Stimulated activated CD4-positive, alpha-beta T cell treated with anti-CD3 and anti-CD28 coated beads, Interleukin-15, amount 100 ng/mL, for 48 hours (primary cell): ENCODE data around the gene TSC22D3.
A peak's percentile ranks its signal among the peaks of the same experiment; 100 is the strongest.
"Not testable (repeated sequence)": the region's sequence is repeated elsewhere in the genome, so short reads cannot be mapped to it uniquely, and the experiment has no call there.

Experiments used
- DNase-seq, 2 donors: peaks; one replicate each; pipeline ENCODE4 v3.0.0-alpha.2; 2020; ENCODE audit warnings: low read depth in 2 of 2

TSC22D3 gene

DNA sequence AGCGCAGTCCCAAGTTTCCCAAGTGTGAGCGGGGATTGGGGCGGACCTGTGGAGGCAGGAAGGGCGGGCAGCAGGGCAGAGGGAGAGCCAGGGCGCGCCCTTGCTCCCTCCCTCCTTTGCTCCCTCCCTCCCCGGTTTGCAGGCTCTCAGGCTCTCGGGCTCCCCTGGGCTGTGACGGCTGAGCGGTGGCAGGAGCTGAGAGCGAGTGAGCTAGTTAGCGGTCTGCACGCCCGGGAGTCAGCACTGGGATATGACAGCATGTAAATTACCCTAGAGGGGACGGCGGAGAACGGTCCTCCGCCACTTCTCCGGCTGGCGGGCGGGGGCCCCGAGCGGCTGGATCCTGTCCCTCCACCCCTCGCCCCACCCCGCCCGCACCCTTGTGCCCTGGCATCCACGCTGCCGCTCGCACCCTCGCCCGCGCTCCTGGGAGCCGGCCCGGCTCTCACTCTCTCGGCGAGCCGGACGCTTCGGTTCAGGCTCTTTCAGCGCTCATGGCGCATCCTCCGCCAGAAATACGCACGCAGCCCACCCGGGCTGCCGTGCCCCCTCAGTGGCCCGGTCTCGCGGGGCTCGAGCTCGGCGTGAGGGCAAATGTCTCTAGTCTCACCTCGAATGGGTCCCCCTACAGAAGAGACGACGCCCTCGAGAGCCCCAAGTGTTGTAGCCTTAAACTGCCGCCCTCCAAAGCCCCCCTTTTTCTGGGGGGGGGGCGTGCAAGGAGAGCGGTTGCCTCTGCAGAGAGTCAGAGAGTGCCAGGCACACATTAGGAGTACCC lies at the start of gene TSC22D3:
Gene TSC22D3 (minus strand): TSS at position 54 of the 778 bp plus-strand sequence. CDS start 368 bp downstream, outside the sequence.
- DNase-seq: peak; percentile 30 to 45

DNA sequence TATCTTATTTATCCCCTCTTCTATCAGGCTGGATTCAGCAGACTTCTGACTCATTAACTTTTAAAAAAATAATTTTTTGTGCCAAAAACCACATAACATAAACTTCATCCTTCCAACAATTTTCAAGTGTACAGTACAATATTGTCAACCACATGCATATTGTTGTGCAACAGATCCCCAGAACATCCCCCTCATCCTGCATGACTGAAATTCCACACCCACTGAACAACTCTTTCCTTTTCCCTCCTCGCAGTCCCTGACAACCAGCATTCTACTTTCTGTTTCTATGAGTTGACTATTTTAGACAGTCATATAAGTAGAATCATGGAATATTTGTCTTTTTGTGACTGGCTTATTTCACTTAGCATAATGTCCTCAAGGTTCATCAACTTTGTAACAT lies 47.9 kb upstream of the TSC22D3 start:
- no peak for DNase-seq

DNA sequence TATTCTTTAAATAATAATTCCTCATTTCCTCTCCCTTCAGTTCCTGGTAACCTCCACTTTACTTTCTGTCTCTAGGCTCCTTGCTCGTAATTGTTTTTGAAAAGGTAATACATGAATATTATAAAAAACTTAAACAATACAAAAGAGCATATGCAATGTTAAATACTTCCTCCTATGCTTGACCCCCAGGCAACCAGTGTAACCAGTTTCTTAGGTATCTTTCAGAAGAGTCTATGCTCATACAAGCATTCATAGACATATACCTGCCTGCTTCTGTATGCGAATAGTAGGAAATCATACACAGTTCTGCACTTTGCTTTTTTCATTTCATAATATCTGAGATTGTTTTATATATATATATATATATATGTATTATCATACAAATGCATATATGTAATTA lies 47.5 kb upstream of the TSC22D3 start:
- DNase-seq: no peak

DNA sequence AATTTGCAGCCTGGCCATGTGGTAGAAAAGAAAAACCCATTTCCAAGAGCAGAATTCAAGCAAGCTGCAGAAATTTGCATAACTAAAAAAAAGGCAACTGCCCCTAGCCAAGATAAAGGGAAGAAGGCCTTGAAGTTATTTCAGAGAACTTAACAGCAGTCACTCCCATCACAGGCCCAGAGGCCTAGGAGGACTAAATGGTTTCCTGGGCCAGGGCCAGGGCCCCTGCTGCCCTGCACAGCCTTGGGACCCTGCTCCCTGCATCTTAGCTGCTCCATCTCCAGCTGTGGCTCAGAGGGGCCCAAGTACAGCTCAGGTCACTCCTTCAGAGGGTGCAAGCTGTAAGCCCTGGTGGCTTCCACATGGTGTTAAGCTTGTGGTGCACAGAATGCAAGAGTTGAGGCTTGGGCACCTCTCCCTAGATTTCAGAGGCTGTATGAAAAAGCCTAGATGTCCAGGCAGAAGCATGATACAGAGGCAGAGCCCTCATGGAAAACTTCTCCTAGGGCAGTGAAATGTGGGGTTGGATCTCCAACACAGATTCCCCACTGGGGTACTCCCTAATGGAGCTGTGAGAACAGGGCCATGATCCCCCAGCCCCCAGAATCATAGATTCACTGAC lies 43.4 kb upstream of the TSC22D3 start:
- DNase-seq: no peak

DNA sequence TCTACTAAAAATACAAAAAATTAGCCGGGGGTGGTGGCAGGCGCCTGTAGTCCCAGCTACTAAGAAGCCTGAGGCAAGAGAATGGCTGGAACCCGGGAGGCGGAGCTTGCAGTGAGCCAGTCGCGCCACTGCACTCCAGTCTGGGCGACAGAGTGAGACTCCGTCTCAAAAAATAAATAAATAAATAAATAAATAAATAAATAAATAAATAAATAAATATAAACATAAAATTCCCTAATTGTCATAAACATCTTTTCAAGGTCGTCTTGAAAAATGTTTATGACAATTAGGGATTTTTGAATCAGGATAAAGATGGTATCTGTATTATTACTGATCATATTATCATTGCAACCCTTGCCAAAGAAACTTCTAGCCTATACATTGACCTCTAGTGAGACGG lies 34.5 kb upstream of the TSC22D3 start:
- not testable (repeated sequence) for DNase-seq

DNA sequence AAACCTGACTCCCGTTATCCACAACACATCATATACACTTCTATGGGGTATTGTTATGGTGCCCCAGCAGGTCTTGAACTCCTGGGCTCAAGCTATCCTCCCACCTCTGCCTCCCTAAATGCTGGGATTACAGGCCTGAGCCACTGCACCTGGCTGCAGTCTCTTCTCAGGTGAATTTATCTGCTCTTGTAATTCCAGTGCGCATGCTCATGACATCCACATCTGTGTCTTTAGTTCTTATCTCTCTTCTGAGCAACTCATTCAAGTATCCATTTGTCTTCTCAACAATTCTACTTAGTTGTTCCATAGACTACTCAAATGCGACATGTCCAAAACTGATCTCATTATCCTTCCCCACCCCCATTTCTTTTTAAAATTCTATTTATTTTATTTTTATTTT lies 29.6 kb upstream of the TSC22D3 start:
- DNase-seq: no peak

DNA sequence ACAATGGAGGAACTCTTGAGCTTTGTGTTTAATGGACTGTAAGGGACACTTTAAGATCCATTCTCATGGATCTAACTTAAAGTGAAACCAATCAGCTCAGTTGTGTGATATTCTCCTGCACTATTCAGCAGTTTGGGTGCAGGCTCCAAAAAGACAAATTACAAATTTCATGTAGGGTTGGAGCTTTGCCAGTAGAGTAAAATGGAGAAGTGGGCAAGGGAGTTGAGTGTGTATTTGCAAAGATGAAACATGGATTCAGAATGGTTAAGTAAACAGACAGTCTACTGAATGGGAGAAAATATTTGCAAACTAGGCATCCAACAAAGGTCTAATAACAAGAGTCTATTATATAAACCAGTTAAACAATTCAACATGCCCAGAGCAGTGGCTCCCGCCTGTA lies 28.8 kb upstream of the TSC22D3 start:
- DNase-seq: no peak

DNA sequence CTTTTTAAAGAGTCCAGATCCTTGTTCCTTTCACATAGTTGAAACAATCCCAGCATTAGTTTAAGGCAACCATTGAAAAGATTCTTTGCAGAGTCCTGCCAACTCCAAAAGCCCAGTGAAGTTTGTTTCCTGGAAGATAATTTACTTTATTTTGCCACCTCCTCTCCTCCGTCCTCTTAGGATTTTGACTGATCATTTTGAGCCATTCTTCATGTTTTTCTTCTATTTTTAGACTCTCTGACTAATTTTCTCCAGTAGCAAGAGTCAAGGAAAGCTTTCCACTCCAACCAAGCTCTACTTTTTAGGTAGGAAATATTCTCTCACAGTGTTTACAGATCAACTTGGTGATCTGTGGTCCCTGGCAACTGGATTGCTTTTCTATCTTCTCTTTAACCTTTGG lies 12.2 kb upstream of the TSC22D3 start:
- no peak for DNase-seq

DNA sequence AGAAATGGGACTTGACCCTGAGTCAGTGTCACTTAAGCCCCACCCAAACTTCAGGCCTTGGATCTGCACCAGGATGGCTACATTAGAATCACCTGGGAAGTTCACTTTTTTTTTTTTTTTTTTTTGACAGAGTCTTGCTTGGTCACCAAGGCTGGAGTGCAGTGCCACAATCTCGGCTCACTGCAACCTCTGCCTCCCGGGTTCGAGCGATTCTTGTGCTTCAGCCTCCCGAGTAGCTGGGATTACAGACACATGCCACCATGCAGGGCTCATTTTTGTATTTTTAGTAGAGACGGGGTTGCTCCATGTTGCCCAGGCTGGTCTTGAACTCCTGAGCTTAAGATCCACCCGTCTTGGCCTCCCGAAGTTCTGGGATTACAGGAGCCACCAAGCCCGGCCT lies 4.9 kb upstream of the TSC22D3 start:
- DNase-seq: no peak

DNA sequence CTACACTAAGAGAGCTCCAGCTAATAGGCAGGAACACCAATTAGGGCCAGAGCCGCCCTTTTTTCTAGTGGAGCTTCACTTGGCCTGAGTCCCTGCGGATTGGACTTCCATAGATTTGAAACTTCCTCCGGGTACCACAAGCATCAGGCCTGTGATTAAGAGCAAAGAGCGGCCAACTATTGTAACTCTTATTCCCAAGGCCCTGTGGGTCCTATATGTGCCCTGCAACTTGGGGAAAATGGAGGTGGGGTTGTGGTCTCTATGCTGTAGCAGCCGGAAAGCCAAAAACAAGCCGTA lies 1.9 kb upstream of the TSC22D3 start, which contains the start of gene NCBP2L:
Gene NCBP2L (plus strand): TSS at position 198 of the 297 bp plus-strand sequence. CDS start 16,488 bp downstream, outside the sequence.
- DNase-seq: no peak

DNA sequence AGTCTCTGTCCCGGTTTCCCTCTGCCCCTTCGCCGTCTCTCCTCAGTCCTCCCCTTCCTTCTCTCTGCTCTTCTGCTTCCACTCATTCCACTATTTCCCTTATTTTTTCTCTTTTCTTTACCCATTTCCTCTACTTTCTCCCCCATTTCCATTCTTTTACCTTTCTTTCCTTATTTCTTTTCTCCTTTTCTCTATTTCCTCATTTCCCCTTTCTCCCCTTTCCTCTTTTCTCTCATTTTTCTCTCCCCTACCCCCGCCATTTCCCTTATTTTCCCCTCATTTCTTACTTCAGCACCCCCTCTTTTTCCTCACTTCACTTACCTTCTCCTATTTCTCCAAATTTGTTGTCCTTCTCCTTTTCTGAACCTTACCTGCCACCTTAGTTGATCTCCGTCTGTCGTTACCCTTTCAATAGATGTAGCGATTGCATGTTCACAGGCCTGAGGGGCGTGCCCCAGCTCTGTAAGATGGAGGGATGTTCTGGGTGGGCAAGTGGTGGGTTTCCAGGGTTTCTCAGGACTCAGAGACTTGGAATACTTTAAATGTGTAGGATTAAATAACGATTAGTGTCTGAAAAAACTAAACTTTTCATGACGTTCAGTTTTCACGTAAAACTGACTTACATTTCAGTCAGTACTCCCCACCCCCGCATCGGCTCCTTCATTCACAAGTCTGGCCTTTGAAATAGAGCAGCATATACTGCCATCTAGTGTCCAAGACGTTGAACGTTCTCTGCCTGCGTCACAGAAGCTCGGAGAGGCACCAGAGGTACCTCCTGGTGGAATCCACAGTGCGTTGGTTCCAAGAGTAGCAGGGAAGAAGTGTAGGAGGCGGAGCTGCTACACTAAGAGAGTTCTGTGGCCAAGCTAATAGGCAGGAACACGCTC lies 1.3 kb upstream of the TSC22D3 start:
- peak; percentile 62 to 78 for DNase-seq

DNA sequence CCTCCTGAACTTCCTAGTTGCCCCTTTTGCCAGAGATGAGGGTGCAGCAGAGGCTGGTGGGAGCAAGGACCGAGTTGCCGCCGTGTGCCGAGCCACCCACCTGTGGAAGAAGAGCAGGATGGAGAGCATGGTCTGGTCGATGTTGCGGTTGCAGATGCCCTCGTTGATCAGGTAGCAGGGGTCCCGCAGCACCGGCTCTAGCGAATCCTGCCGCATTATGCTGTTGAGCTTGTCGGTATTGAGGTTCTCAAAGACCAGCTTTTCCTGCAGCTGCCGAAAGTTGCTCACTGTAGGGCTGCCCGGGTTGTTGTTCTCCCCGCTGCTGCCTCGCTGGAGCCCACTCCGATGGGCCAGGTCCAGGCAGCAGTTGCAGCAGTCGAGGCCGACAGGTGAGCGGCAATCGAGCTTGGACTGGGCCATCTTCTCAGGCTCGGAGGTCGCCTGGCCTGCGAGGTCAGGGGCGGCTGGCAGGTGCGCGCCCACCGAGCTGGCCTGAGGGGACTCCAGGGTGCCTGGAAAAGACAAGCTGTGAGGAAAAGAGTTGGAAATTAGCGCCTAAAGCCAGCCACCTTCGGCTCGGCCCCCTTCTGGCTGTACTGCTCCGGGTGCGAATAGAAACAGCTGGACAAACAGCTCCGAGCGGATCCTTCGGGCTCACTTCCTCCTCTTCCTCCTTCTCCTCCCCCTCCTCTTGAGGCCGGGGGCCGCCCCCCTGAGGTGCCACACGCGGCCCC lies 420 bp downstream of the TSC22D3 start:
- no peak for DNase-seq

DNA sequence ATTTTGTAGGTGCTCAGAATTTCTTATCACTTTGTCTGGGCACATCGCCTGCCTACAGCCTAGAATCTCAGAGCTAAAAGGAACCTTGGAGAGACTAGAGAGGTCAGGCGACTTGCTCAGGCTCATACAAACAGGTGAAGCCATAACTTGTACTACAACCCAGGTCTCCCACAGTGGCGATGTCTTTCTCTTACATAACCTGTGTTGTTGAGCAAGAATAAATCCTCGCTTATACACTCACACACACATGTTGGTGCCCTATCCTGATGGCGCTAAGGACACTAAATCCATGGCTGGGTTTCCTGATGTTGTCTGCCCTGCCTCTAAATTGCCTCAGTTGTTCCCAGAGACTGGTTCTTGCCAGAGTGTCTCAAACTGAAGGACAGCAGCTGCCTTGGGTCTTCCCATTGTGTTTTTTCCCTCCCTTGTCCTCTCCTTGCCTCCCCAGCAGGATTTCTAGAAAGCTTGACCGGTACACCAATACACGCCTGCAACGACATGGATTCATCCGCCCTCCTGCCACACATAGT lies 1.6 kb downstream of the TSC22D3 start:
- no peak for DNase-seq

DNA sequence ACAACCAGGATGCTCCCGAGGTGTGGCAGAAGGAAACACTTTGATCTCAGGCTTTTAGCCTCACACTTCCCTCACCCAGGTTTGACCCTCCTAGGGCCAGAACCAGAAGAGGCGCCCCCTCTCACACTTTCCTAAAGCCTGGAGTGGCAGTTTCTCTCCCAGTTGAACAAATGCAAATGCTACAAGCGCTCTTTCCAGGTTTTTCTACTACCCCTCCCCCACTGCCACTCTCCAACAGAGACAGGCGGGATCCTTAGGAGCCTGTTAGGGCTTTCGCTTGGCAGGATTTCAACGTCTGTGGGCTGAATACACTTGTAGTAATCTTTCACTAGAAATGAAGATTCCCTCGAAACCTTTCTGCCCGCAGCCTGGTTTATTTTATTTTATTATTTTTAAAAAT lies 2.4 kb downstream of the TSC22D3 start:
- no peak for DNase-seq

DNA sequence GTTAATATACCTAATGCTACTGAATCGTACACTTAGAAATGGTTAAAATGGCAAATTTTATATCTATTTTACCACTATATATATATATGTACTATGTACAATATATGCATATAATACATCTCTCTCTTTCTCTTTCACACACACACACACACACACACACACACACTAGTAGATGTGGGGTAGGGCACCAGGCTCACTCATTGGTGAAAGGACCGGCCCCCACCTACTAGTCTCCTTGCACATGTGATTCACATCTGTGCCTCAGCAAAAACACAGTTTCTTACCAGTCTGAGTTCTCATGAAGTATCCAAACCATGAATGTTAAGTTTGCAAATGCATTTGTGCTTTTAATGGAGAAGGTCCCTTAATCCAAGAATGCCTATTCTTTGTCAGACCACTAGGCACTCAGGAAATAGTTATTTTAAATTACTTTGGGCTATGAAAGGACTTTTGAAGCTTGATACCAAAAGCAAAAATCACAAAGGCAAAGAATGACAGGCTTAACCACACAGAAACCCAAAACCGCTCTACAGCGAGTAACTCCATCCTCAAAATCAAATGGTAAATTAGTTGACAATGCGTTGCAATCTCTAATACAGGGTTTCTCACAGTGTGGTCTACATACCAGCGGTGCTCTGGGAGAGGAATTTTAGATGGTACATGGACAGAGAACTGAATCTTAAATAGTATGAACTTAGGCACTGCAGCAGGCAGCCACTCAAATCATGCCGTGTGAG lies 5.8 kb downstream of the TSC22D3 start:
- no peak for DNase-seq

DNA sequence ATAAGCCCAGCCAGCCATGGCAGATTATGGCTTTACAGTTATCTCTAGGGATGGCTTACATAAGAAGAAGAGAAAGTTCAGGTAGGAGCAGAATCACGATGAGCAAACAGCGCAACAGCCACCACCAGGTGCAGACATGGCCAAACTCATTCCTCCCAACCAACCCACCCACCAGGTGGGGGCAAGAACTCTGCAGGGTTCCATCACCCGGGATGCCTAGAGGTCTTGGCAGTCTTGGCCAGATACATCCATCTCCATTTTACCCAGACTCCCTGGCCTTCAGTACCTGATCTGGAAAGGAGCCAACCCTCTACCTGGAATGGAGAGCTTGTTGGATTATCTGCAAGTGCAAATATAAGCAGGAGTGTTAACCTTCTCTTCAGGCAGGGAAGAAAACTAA lies 7.5 kb downstream of the TSC22D3 start:
- DNase-seq: no peak

DNA sequence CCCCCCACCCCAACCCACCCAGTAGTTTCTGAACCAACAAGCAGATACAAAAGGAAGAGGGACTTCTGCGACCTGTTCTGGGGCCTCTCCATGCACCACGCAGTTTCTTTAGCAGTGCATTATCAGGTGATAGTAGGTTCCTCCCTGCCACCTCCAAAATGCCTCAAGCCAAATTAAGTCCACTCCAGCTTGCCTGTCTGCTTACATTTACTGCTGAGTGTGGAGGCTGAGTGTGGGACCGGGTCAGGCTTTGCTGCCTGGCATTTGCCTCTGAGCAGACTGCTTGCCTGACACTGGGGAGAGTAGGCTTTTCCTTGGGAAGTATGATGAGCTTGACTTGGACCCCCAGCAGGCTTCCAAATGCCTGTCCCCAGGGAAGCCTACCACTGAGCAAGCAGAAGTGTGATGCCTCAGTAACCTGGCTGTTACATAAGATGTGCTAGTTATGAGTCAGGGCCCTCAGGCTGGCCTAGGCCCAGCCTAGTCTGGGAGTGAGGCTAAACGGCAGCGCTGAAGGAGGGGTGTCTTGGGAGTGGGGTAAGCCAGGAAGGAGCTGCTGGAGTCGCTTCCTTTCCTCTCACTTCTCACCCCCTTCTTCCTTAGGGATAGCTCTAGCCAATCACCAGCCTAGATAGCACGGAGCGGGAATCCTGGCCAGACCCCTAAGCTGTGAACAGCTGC lies 9.0 kb downstream of the TSC22D3 start:
- DNase-seq: no peak

DNA sequence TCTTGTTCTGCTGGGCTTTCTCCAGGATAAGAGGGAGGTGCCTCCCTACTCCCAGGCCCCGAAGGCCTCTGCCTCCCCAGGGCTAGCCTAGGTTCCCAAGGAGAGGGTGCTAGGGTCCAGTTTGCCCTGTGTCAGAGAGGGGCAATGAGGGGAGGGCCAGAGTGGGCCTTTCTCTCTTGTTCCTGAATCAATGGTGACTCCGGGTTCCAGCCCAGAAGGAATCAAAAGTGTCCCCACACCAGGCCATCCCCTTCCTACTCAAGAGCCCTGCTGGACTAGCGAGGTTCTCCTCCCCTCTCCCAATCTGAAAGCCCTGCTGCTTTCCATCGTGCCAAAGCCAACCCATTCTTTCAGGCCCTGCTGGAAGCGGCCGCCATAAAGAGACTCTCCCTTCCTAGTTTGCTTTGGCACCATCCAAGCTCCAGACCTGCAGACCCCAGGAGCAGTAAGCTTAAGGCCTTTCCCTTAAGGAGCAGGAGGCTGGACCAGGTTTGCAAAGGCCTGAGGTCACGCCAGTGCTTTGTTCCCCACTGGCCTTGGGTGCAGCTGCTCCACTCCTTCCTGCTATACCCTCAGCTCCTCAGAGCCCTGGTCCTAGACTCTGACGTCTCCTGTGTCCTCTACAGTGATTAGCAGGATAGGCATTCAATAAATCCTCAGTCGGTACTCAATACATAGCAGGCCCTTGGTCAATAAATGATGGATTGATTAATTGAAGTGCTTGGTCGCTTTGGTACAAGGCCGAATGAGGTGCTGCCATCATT lies 10.6 kb downstream of the TSC22D3 start:
- no peak for DNase-seq

DNA sequence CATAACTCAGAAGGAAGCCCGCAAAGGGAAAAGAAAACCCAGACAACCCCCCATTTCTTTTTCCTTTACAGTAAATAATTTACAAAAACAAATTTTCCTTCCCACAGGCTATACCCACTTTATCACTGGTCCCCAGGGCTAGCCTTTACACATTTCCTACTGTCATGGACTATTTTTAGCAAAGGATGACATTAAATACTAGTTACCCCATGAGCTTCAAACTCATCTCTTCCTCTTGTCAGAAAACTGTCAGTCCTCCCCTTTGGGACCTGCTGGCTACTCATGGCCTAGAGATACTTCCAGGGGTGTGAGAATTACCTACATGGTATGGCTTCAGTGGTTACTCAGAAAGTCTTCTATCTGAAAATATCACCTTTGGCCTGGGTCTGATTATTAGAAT lies 11.9 kb downstream of the TSC22D3 start:
- no peak for DNase-seq
